ENCODE measurements around the gene RCN2. TPM values are rescaled to one million over a fixed set of nuclear protein-coding genes. Genes with fewer than 3 reads are reported as not detected.
"Not testable (repeated sequence)": the region's sequence is repeated elsewhere in the genome, so short reads cannot be mapped to it uniquely, and the experiment has no call there.

RCN2 gene
- total RNA-seq, result 10 to 100 TPM; 37.4 to 40.7 TPM
- long read RNA-seq, donor 1, full-length matches to known transcripts, result 31 of 34 reads
- long read RNA-seq, donor 1, partial matches to known transcripts, result 1 of 34 reads
- long read RNA-seq, donor 1, other reads (novel, unspliced or antisense), result 2 of 34 reads
- long read RNA-seq, donor 2, full-length matches to known transcripts, result 73 of 79 reads
- long read RNA-seq, donor 2, partial matches to known transcripts, result 3 of 79 reads
- long read RNA-seq, donor 2, other reads (novel, unspliced or antisense), result 3 of 79 reads

DNA sequence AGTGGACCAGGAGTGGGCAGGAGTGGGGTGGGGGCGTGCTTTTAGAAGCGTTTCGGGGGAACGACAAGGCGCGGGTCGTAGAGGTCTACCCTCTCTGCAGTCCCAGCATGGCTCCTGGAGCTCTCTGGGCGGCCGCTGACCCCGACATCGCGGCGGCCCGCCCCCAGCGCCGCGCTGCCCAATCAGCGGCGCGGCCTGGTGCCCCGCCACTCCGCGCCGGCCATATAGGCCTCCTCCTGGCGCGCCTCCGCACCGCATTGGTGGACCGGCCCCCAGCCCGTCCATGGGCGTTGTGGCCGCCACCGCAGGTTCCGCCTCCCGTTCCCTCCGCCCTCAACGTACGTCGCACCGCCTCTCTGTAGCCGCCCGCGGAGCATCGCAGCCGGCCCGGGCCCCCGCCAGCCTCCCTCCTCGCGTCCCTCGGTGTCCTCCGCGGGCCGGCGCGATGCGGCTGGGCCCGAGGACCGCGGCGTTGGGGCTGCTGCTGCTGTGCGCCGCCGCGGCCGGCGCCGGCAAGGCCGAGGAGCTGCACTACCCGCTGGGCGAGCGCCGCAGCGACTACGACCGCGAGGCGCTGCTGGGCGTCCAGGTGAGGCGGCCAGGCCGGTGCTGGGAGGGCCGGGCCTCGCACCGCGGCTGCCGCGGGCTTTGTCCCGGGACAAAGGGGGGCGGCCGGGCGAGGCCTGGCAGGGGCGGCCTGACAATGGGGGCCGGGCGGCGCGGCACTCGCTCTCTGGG, at the start of gene RCN2:
RCN2 (plus strand) TSS at position 353 of the 738 bp plus-strand sequence; CDS start at position 446, 93 bp downstream.
- intact Hi-C loops (cut with DNase I), result no loop called here
- peak; percentile 99 for DNase-seq (ENCODE audit: low spot score)

- intact Hi-C loops (cut with DNase I), result no loop called here
- no peak for DNase-seq (ENCODE audit: low spot score)
Observed at GRCh38 chr15:76885212-76885611, 46.3 kb upstream of the RCN2 start.

- DNase-seq (ENCODE audit: low spot score); intact Hi-C loops (cut with DNase I): not testable (repeated sequence)
Observed at GRCh38 chr15:76887280-76888141, 44.0 kb upstream of the RCN2 start.

DNA sequence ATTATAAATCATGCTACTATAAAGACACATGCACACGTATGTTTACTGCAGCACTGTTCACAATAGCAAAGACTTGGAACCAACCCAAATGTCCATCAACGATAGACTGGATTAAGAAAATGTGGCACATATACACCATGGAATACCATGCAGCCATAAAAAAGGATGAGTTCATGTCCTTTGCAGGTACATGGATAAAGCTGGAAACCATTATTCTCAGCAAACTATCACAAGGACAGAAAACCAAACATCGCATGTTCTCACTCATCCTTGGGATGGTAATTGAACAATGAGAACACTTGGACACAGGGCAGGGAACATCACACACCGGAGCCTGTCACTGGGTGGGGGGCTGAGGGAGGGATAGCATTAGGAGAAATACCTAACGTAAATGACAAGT, 38.7 kb upstream of the RCN2 start:
- DNase-seq (ENCODE audit: low spot score); intact Hi-C loops (cut with DNase I): not testable (repeated sequence)

DNA sequence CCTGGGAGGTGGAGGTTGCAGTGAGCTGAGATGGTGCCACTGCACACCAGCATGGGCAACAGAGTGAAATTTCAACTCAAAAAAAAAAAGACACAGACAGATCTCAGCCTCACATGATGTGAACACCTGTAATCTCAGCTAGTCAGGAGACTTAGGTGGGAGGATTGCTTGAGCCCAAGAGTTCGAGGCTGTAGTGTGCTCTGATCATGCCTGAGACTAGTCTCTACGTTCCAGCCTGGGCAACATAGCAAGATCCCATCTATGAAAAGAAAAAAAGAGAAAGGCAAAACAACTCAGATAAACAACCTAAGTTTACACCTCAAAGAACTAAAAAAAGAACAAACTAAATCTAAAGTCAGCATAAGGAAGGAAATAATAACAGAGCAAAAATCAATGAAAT, 37.4 kb upstream of the RCN2 start:
- intact Hi-C loops (cut with DNase I), result no loop called here
- DNase-seq (ENCODE audit: low spot score), result no peak

- no peak for DNase-seq (ENCODE audit: low spot score)
- intact Hi-C loops (cut with DNase I), result no loop called here
Observed at GRCh38 chr15:76898102-76898501, 33.4 kb upstream of the RCN2 start.

- intact Hi-C loops (cut with DNase I); DNase-seq (ENCODE audit: low spot score): not testable (repeated sequence)
Observed at GRCh38 chr15:76899176-76899930, 32.2 kb upstream of the RCN2 start.

- DNase-seq (ENCODE audit: low spot score); intact Hi-C loops (cut with DNase I): not testable (repeated sequence)
Observed at GRCh38 chr15:76899931-76900310, 31.6 kb upstream of the RCN2 start.

GRCh38 chr15:76901965-76902364, 29.6 kb upstream of the RCN2 start:
- intact Hi-C loops (cut with DNase I), result no loop called here

GRCh38 chr15:76903251-76903681, 28.3 kb upstream of the RCN2 start:
- no peak for DNase-seq (ENCODE audit: low spot score)
- intact Hi-C loops (cut with DNase I), result no loop called here

More at GRCh38 chr15:76901965-76902364, 29.6 kb upstream of the RCN2 start:
- no peak for DNase-seq (ENCODE audit: low spot score)

- intact Hi-C loops (cut with DNase I), result no loop called here
- DNase-seq (ENCODE audit: low spot score), result no peak
Observed at GRCh38 chr15:76904461-76905012, 27.0 kb upstream of the RCN2 start.

GRCh38 chr15:76905013-76905839, 26.3 kb upstream of the RCN2 start, which contains the start of gene SCAPER:
Gene SCAPER, minus strand, starts transcription at chr15:76905340. Its CDS starts 21,523 bp downstream, at chr15:76883817.
- intact Hi-C loops (cut with DNase I), result no loop called here
- peak; percentile 97 for DNase-seq (ENCODE audit: low spot score)

DNA sequence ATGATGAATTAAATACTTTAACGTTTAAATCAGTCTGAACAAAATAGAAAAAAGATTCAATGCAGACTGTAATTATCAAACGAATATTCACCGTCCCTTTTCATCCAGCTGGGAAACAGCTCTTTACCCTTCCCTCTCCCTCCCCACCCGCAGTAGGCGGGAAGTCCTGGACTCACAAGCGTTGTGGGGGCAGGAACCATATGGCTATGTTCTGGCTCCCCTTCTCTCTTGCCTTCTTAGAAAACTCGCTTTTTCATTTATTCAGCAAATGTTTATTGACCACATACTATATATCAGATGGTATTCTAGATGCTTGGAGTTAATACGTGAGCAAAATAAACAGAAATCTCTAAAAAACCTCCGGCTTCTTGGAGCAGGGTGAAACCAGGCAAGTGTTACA, 25.7 kb upstream of the RCN2 start:
- intact Hi-C loops (cut with DNase I), result no loop called here
- no peak for DNase-seq (ENCODE audit: low spot score)

DNA sequence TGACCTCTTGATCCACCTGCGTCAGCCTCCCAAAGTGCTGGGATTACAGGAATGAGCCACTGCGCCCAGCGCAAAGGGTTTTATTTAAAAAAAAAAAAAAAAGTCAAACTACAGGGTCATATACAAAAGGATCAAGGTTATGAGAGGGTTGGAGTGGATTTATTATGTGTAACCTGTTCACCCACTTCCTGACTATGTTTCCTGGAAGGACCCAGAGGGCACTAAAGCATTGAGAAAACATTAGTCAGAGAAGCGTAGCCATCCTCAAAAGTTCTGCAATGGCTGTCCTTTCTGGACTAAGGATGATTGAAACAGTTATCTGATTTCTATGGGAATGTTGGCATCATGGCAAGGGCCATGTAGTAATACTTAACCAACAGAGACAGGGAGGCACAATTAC, 19.1 kb upstream of the RCN2 start:
- DNase-seq (ENCODE audit: low spot score), result no peak

GRCh38 chr15:76913737-76914136, 17.8 kb upstream of the RCN2 start:
- no peak for DNase-seq (ENCODE audit: low spot score)
- intact Hi-C loops (cut with DNase I), result no loop called here

More for the DNA sequence above, 19.1 kb upstream of the RCN2 start:
- intact Hi-C loops (cut with DNase I), result no loop called here

- intact Hi-C loops (cut with DNase I), result no loop called here
Observed at GRCh38 chr15:76916369-76916768, 15.2 kb upstream of the RCN2 start.

DNA sequence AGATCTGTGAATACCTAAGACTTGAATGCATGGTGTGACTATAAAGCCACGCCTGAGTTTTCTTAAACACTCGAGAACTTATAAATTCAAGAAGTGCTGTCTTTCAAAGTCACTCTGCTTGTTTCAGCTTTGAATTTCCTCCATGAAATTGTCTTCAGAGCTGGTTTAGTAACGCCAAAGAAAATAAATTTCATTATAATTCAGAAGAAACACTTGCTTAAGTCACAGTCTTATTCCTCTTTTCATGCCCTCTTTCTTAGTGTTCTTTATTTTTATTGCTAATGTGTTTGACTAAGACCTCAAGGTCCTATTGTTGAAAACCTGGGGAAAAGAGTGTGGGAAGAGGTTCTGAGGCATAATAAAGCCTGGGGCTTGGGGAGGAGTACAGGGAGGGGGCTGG, 3.3 kb upstream of the RCN2 start:
- intact Hi-C loops (cut with DNase I), result no loop called here
- DNase-seq (ENCODE audit: low spot score), result no peak

More at GRCh38 chr15:76916369-76916768, 15.2 kb upstream of the RCN2 start:
- no peak for DNase-seq (ENCODE audit: low spot score)

All from posterior vena cava (tissue), 2 donors.